Fibroblast of pulmonary artery (primary cell): Measurements from ENCODE around the gene GABPB1.
"Not testable (repeated sequence)": the region's sequence is repeated elsewhere in the genome, so short reads cannot be mapped to it uniquely, and the experiment has no call there.

Source experiments
- DNase-seq: peaks from one replicate; pipeline ENCODE4 v3.0.0-alpha.2; 2010; ENCODE audit warnings: low read depth
- H3K4me3 ChIP-seq: replicated peaks from 2 replicates; pipeline ENCODE4 v1.5.1; 2011; ENCODE audit warnings: low read depth, mild to moderate bottlenecking, control low read depth, low read length, moderate library complexity
- TF ChIP-seq, protein P1 (sequence below): IDR thresholded peaks from 2 replicates; pipeline ENCODE4 v1.5.1; 2011; ENCODE audit warnings: mild to moderate bottlenecking, control low read depth, low read length, inconsistent platforms; ENCODE audit errors: missing control alignments

Gene GABPB1

DNA sequence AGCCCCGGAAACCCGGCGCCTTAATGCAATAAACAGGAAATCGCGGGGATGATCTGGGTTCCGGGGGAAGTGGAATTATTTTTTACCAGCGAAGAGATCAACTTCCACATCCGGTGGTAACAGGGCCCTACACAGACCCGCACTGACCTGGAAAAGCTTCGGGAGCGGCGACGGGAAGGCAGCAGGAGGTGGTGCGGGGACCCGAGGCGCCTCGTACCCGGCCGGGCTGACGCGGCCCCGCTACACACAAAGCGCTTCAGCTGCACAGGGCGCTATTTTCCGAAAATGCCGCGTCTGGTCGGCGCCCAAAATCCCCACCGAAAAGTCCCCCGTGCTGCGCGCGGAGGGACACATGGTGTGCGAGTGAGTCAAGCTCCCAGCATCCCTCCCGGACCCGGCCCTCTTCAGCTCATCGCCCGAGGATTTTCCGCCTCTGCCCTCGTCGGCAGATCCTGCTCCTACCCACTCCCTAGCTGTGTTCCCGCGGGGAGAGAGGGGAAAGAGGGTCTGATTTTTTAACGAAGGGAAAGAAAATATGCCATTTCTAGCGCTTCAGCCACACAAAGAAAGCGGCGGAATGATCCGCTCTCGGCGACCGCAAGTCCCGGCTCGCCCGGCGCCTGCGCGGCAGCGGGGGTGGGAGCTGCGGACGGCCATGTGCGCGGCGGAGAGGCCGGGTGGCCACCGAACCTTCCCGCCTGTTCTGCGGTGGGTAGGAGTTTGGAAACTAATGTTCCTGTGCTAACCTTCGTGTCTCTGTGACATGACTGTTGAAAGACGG, at the start of gene GABPB1:
Gene GABPB1, minus strand, starts transcription at position 361 of the 781 bp plus-strand sequence. CDS start 45,400 bp downstream, outside the sequence.
- TF ChIP-seq, protein P1, sequence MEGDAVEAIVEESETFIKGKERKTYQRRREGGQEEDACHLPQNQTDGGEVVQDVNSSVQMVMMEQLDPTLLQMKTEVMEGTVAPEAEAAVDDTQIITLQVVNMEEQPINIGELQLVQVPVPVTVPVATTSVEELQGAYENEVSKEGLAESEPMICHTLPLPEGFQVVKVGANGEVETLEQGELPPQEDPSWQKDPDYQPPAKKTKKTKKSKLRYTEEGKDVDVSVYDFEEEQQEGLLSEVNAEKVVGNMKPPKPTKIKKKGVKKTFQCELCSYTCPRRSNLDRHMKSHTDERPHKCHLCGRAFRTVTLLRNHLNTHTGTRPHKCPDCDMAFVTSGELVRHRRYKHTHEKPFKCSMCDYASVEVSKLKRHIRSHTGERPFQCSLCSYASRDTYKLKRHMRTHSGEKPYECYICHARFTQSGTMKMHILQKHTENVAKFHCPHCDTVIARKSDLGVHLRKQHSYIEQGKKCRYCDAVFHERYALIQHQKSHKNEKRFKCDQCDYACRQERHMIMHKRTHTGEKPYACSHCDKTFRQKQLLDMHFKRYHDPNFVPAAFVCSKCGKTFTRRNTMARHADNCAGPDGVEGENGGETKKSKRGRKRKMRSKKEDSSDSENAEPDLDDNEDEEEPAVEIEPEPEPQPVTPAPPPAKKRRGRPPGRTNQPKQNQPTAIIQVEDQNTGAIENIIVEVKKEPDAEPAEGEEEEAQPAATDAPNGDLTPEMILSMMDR, result no peak
- peak within 1 kb of the TSS; percentile 81 for H3K4me3 ChIP-seq
- peak; percentile 96 for DNase-seq

DNA sequence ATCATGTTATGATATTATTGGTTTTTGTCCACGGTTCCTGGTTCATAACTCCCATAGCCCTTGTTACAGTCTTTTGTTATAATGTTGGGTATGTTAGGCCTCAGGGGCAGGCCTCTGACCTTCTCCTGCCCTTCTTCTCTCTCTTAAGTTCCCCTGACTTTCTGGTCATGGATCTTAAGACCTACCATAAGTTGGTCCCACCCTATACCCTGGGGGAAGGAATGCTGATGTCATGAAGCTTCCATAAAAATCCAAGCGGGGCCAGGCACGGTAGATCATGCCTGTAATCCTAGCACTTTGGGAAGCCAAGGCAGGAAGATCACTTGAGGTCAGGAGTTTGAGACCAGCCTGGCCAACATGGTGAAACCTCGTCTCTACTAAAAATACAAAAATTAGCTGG, 36.6 kb upstream of the GABPB1 start:
- DNase-seq, result not testable (repeated sequence)

GRCh38 chr15:50390554-50391264, 35.7 kb upstream of the GABPB1 start:
- TF ChIP-seq, protein P1, result no peak
- DNase-seq, result no peak
- H3K4me3 ChIP-seq, result no peak overlapping the region

More for the DNA sequence above, 36.6 kb upstream of the GABPB1 start:
- H3K4me3 ChIP-seq, result not testable (repeated sequence)

- not testable (repeated sequence) for DNase-seq, H3K4me3 ChIP-seq
These were observed 27.4 kb upstream of the GABPB1 start for GRCh38 chr15:50382408-50382807.

DNA sequence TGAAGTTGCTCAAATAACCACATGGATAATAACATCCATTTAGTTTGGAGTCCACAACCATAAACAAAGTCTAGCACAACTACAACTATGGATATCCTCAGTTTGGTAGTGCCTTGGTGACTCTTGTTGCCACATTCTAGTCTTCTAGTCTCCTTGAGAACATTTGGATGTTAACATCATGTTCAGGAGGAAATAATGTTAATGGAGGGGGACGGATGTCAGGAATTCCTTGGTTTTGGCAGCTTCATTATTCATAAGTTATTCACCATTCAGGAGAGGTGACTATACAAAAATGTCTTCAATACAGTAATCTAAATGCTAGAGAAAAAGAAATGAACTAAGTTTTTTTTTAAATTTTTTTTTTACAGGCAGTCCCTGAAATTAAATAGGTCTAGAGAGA, 26.4 kb upstream of the GABPB1 start:
- no peak for DNase-seq
- TF ChIP-seq, protein P1, result no peak

GRCh38 chr15:50380089-50380488, 25.1 kb upstream of the GABPB1 start:
- peak; percentile 38 for DNase-seq
- TF ChIP-seq, protein P1, result no peak
- no peak overlapping the region for H3K4me3 ChIP-seq

More for the DNA sequence above, 26.4 kb upstream of the GABPB1 start:
- H3K4me3 ChIP-seq, result no peak overlapping the region

DNA sequence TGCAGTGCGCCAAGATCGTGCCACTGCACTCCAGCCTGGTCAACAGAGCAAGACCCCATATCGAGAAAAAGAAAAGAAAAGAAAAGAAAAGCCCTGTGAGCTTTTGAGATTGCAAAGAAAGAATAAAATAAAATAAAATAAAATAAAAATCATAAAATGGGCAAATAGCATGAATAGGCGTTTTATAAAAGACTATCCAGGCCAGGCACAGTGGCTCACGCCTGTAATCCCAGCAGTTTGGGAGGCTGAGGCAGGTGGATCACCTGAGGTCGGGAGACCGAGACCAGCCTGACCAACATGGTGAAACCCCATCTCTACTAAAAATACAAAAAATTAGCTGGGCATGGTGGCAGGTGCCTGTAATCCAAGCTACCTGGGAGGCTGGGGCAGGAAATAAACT, 24.4 kb upstream of the GABPB1 start:
- not testable (repeated sequence) for H3K4me3 ChIP-seq, DNase-seq

GRCh38 chr15:50378776-50379175, 23.8 kb upstream of the GABPB1 start:
- H3K4me3 ChIP-seq, result no peak overlapping the region
- TF ChIP-seq, protein P1, result no peak
- DNase-seq, result no peak
